GM12873 (cell line): ENCODE measurements around the gene RETREG1.

Experiments used
- TF ChIP-seq, protein P1 (sequence below): IDR thresholded peaks from 2 replicates; pipeline ENCODE4 v1.5.1; 2012; ENCODE audit warnings: low read depth, mild to moderate bottlenecking, moderate library complexity, low read length, control low read depth; ENCODE audit not compliant: insufficient read depth; ENCODE audit errors: missing control alignments

RETREG1 gene

DNA sequence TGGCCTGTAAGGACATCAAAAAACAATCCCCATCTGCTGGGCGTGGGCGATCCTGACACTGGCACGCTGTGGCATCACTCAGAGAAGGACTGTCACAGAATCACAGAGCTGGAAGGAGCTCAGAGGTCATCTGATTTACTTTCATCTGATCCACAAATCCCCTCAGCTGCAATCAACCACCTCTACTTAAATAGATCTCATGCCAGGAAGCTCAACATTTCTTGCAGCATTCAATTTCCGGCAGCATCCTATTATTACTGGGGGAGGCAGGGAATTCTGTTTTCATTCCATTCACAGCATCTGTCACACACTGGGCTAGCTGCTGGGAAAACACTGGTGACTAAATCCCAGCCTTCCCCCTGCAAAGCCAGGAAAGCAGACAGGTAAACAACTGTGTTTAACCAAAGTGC lies 38.3 kb downstream of the RETREG1 start:
- TF ChIP-seq, protein P1, sequence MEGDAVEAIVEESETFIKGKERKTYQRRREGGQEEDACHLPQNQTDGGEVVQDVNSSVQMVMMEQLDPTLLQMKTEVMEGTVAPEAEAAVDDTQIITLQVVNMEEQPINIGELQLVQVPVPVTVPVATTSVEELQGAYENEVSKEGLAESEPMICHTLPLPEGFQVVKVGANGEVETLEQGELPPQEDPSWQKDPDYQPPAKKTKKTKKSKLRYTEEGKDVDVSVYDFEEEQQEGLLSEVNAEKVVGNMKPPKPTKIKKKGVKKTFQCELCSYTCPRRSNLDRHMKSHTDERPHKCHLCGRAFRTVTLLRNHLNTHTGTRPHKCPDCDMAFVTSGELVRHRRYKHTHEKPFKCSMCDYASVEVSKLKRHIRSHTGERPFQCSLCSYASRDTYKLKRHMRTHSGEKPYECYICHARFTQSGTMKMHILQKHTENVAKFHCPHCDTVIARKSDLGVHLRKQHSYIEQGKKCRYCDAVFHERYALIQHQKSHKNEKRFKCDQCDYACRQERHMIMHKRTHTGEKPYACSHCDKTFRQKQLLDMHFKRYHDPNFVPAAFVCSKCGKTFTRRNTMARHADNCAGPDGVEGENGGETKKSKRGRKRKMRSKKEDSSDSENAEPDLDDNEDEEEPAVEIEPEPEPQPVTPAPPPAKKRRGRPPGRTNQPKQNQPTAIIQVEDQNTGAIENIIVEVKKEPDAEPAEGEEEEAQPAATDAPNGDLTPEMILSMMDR = no peak

- TF ChIP-seq, protein P1 = no peak
Observed at GRCh38 chr5:16577677-16578076, 39.1 kb downstream of the RETREG1 start.

DNA sequence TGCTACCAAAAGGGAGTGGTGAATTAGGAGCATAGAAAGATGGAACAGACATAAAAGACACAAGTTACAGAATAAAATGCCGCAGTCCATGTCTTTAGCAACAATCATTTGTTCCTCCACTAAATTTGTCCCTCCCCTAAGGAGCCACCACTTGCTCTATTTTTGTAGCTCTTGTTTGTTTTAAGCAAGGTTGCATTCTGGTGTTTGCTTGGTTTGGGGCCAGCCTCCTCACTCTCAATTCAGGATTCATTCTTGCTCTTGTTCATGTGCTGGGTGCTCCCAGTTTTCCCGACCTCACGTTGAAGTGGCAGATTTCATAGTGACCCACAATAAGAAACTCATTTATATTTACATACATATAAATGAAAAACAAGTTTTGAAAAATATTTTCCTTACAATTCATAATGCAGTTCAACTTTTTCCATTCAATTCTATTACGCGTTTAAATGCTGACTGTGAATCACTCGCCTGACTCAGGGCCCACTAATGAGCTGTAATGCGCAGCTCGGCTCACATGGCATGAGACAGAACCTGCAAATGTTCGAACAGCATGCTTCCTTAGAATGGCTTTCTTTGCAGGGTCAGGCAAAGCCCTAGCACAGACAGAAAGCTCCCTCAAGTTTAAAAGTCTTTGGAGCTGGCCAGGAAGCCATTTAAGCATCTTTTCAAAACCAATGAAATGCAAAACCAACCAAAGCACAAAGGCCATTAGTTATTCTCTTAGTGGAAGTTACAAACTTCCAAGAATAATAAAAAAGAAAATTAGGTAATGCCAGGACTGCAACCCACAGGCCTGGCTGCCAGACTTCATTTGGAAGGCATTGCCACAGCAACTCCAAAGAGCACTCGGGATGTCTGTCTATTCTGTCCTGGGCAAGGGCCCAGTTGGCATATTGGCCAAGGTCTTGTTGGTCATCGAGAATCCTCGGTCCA lies 41.7 kb downstream of the RETREG1 start:
- TF ChIP-seq, protein P1 = no peak

- TF ChIP-seq, protein P1 = no peak
Observed at GRCh38 chr5:16573401-16573800, 43.4 kb downstream of the RETREG1 start.

DNA sequence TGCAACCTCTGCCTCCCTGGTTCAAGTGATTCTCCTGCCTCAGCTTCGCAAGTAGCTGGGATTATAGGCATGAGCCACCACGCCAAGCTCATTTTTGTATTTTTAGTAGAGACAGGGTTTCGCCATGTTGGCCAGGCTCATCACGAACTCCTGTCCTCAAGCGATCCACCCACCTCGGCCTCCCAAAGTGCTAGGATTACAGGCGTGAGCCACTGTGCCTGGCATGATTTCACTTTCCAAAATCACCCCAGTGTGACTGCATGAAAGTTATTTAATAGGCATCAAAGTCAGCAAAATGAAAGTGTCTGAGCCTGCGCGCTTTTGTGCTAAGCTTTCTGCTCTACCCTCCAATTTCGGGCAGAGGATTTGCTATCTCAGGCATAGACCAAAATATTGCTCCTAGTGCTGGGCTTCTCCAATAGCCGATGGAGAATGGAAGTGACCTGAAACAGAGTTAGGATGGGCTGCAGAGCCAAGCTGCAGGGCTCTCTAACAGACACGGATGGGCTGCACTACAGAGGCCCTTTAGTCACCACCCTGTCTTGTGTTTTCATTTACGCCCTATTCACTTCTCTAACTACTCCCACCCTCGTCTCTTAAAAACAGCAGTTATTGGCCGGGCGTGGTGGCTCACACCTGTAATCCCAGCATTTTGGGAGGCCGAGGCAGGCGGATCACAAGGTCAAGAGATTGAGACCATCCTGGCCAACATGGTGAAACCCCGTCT lies 44.3 kb downstream of the RETREG1 start:
- TF ChIP-seq, protein P1 = no peak

GRCh38 chr5:16571016-16571415 lies 45.8 kb downstream of the RETREG1 start:
- TF ChIP-seq, protein P1 = no peak
